Sigmoid colon (tissue), 7 donors: ENCODE results near the gene MIXL1. TPM values are rescaled to one million over a fixed set of nuclear protein-coding genes. Genes with fewer than 3 reads are reported as not detected.
"Not testable (repeated sequence)": the region's sequence is repeated elsewhere in the genome, so short reads cannot be mapped to it uniquely, and the experiment has no call there.

ENCODE experiments used
- DNase-seq: peaks from one replicate; pipeline ENCODE4 v3.0.0-alpha.2; 2019
- H3K27ac ChIP-seq, 4 donors: fragments of 200-600 bp; sonication (generic); one replicate each; pipeline ENCODE4 v1.5.1; 2016 to 2019; ENCODE audit warnings: mild to moderate bottlenecking in 1 of 4
- H3K27me3 ChIP-seq, 3 donors: fragments of 200-600 bp; sonication (generic); one replicate each; pipeline ENCODE4 v1.5.1; 2019; ENCODE audit warnings: mild to moderate bottlenecking in 1 of 3
- H3K36me3 ChIP-seq, 4 donors: fragments of 200-600 bp; sonication (generic); one replicate each; pipeline ENCODE4 v1.5.1; 2016 to 2019
- H3K4me1 ChIP-seq, 4 donors: fragments of 200-600 bp; sonication (generic); one replicate each; pipeline ENCODE4 v1.5.1; 2017 to 2019
- H3K4me3 ChIP-seq, 4 donors: fragments of 200-600 bp; sonication (generic); one replicate each; pipeline ENCODE4 v1.5.1; 2017 to 2019; ENCODE audit warnings: mild to moderate bottlenecking in 2 of 4, moderate library complexity in 1 of 4
- H3K9me3 ChIP-seq, 4 donors: fragments of 200-600 bp in 3 of 4; sonication (generic) in 3 of 4; one replicate each; pipeline versions ENCODE4 v1.5.1 to v1.6.1; 2013 to 2019
- CTCF ChIP-seq, 4 experiments: fragments of 450-650 bp in 3 of 4; fragments of 200-600 bp in 1 of 4; IDR thresholded peaks; one replicate each; pipeline ENCODE4 v1.5.1; 2016 to 2019; ENCODE audit warnings: antibody characterized with exemption in 4 of 4, mild to moderate bottlenecking in 3 of 4, moderate library complexity in 2 of 4
- EP300 ChIP-seq, 4 donors: sonication (generic); formaldehyde crosslinking; IDR thresholded peaks; one replicate each; pipeline ENCODE4 v1.6.1; 2017; ENCODE audit warnings: antibody characterized with exemption in 4 of 4
- POLR2A ChIP-seq, 2 donors: fragments of 450-650 bp; IDR thresholded peaks; one replicate each; pipeline ENCODE4 v1.6.1; 2016; ENCODE audit warnings: antibody characterized with exemption in 2 of 2, mild to moderate bottlenecking in 2 of 2, moderate library complexity in 2 of 2
- POLR2AphosphoS5 ChIP-seq, 4 donors: sonication (generic); formaldehyde crosslinking; IDR thresholded peaks; one replicate each; pipeline ENCODE4 v1.6.1; 2017; ENCODE audit warnings: antibody characterized with exemption in 4 of 4
- WGBS, 2 donors: extraction: QIAGEN DNeasy Blood & Tissue Kit; methylation state at CpG; one replicate each; pipeline ENCODE4 v1.1.7; 2013; 5-methylcytosine and 5-hydroxymethylcytosine counted together
- intact Hi-C: fragments of 100-400 bp; cut with DNase I; formaldehyde crosslinking; loops from one replicate; pipeline ENCODE4 v1.15.1; 2023
- polyA plus RNA-seq, 3 donors: library from polyadenylated mRNA; stranded (reverse); fragments of 200-250 nt; gene quantifications; one replicate each; pipeline ENCODE4 v1.2.3, GENCODE V29; 2013
- total RNA-seq, 4 donors: library from RNA; depleted of rRNA; stranded (reverse); fragments of >200 nt; gene quantifications; one replicate each; pipeline ENCODE4 v1.1.0, GENCODE V29; 2016
- donor health status: healthy with polysubstance abuse.
- donor health status: Bipolar disorder and iron deficiency.
- donor health status: healthy.

The MIXL1 gene
- total and polyA plus RNA-seq, 7 donors: 0.13 TPM; not detected in 6

GRCh38 chr1:226239421-226239820, 16.0 kb downstream of the MIXL1 start:
- WGBS, 2 donors: 96 to 97% methylated on average over 3 of the region's 3 CpGs
- no peak overlapping the region for H3K4me3 ChIP-seq
- no peak overlapping the region for H3K27ac ChIP-seq
- no peaks in the 10 kb centered on the region for H3K27me3 ChIP-seq
- H3K9me3 ChIP-seq: no peaks in the 10 kb centered on the region
- H3K36me3 ChIP-seq: peaks cover 0 to 9% (median 2%) of the 10 kb centered on the region in 4 donors
- no peak for TF ChIP-seq POLR2AphosphoS5 (IDR thresholded peaks at IDR 0.05)
- TF ChIP-seq POLR2A (IDR thresholded peaks at IDR 0.05): no peak
- no peak for TF ChIP-seq EP300 (IDR thresholded peaks at IDR 0.05)
- no peak for TF ChIP-seq CTCF (IDR thresholded peaks at IDR 0.05)
- no peaks in the 10 kb centered on the region for H3K4me1 ChIP-seq
- DNase-seq: no peak
- intact Hi-C loops: no loop called here

- H3K36me3 ChIP-seq: no peaks in the 10 kb centered on the region
- intact Hi-C loops: no loop called here
- TF ChIP-seq CTCF (IDR thresholded peaks at IDR 0.05): no peak
- TF ChIP-seq POLR2AphosphoS5 (IDR thresholded peaks at IDR 0.05): peak in 1 of 4 donors; percentile 31
- peaks cover 0 to 16% (median 8%) of the 10 kb centered on the region in 4 donors for H3K4me1 ChIP-seq
- no peak for DNase-seq
- no peaks in the 10 kb centered on the region for H3K27me3 ChIP-seq
- H3K4me3 ChIP-seq: no peak overlapping the region
- peak overlapping the region in 2 of 4 donors; percentile 9 to 33 for H3K27ac ChIP-seq
- no peaks in the 10 kb centered on the region for H3K9me3 ChIP-seq
- WGBS, 2 donors: 64 to 84% methylated on average over 2 of the region's 2 CpGs
These were observed 24.6 kb downstream of the MIXL1 start for GRCh38 chr1:226248091-226248490.

GRCh38 chr1:226248796-226249195, 25.3 kb downstream of the MIXL1 start:
- DNase-seq: no peak
- WGBS, 2 donors: 86 to 87% methylated on average over 3 of the region's 3 CpGs

GRCh38 chr1:226250511-226250910, 27.0 kb downstream of the MIXL1 start:
- no peaks in the 10 kb centered on the region for H3K27me3 ChIP-seq

More at GRCh38 chr1:226248796-226249195, 25.3 kb downstream of the MIXL1 start:
- Histone ChIP-seq H3K4me1 (peaks cover 0 to 16% (median 8%) of the 10 kb centered on the region in 4 donors), H3K36me3 (no peaks in the 10 kb centered on the region), H3K27ac (no peak overlapping the region), H3K27me3 (no peaks in the 10 kb centered on the region), H3K9me3 (no peaks in the 10 kb centered on the region), H3K4me3 (no peak overlapping the region)
- intact Hi-C loops: no loop called here
- no peak for TF ChIP-seq CTCF (IDR thresholded peaks at IDR 0.05)
- TF ChIP-seq POLR2AphosphoS5 (IDR thresholded peaks at IDR 0.05): no peak
- no peak for TF ChIP-seq EP300 (IDR thresholded peaks at IDR 0.05)
- no peak for TF ChIP-seq POLR2A (IDR thresholded peaks at IDR 0.05)

DNA sequence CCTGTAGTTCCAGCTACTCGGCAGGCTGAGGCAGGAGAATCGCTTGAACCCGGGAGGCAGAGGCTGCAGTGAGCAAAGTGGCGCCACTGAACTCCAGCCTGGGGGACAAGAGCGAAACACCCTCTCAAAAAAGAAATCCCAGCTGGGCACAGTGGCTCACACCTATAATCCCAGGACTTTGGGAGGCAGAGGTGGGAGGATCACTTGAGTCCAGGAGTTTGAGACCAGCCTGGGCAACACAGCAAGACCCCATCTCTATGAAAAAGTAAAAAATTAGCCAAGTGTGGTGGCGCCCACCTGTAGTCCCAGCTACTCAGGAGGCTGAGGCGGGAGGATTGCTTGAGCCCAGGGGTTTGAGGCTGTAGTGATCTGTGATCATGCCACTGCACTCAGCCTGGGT, 29.4 kb downstream of the MIXL1 start:
- H3K36me3 ChIP-seq, H3K4me3 ChIP-seq, H3K27me3 ChIP-seq, H3K9me3 ChIP-seq, intact Hi-C loops, DNase-seq, H3K27ac ChIP-seq: not testable (repeated sequence)
- H3K4me1 ChIP-seq: peaks cover 0 to 13% (median 5%) of the 10 kb centered on the region in 4 donors
- WGBS, 2 donors: 98 to 99% methylated on average over 7 of the region's 7 CpGs

More at GRCh38 chr1:226250511-226250910, 27.0 kb downstream of the MIXL1 start:
- intact Hi-C loops: no loop called here
- TF ChIP-seq POLR2AphosphoS5 (IDR thresholded peaks at IDR 0.05): no peak
- TF ChIP-seq POLR2A (IDR thresholded peaks at IDR 0.05): no peak
- TF ChIP-seq EP300 (IDR thresholded peaks at IDR 0.05): no peak
- TF ChIP-seq CTCF (IDR thresholded peaks at IDR 0.05): no peak
- Histone ChIP-seq H3K27ac (no peak overlapping the region), H3K36me3 (no peaks in the 10 kb centered on the region), H3K9me3 (no peaks in the 10 kb centered on the region), H3K4me1 (peaks cover 0 to 16% (median 8%) of the 10 kb centered on the region in 4 donors), H3K4me3 (no peak overlapping the region)
- 94 to 96% methylated on average over 1 of the region's 1 CpG for WGBS, 2 donors
- no peak for DNase-seq
